ENCODE data around the gene CARD11.

CARD11 gene

DNA sequence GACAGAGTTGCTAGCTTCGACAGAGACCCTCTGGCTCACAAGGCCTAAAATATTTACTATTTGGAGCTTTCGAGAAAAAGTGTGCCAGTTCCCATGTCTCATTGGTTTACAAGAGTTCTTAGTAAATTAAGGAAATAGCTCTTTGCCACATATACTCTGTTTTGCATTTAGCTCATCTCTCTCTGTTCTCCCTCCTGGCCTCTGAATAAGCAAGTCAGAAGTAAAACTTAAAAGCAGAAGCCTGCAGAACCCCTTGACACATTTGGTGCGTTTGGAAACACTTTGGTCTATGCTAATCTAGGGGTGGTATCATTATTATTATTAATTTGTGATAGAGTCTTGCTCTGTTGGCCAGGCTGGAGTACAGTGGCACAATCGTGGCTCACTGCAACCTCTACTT, 6.4 kb downstream of the CARD11 start:
- POLR2A ChIA-PET: no interaction called here
- no peak overlapping the region for H3K27ac ChIP-seq (ENCODE audit: insufficient read depth in 1 of 2, low read depth in 1 of 2, low read length in 2 of 2, poor library complexity in 1 of 2, severe bottlenecking in 2 of 2)

DNA sequence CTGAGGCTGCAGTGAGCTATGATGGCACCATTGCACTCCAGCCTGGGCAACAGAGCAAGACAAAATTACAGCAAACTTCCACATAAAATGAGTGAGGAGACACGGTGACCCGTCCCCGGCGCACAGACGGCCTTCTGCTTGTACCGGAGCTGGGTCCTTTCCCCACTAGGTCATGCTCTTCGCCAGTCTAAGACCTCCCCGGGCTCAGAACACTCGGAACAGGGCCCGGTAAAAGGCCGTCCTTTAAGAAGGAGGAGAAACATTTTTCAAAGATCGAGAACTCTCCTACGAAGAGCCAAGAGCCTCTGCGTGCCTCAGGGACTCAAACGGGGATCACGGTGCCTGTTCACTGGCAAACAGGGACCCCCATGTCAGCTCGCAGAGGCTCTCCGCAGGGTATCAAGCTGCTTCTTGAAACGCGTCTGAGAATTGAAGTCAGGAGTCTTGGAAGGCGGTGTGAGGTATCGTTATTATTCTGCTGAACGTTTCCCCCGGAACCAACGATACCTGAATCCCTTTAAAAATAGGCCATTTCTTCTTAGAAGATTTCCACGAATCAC, 9.0 kb downstream of the CARD11 start:
- Histone ChIP-seq H3K9me3 (ENCODE audit: control extremely low read depth in 1 of 5, control insufficient read depth in 4 of 5, insufficient read depth in 2 of 5, low read depth in 1 of 5, low read length in 4 of 5) (no peaks in the 10 kb centered on the region), H3K27me3 (replicated peaks in 2 of 5; ENCODE audit: control insufficient read depth in 4 of 5, insufficient read depth in 5 of 5, low read length in 4 of 5) (no peaks in the 10 kb centered on the region), H3K27ac (ENCODE audit: insufficient read depth in 1 of 2, low read depth in 1 of 2, low read length in 2 of 2, poor library complexity in 1 of 2, severe bottlenecking in 2 of 2) (no peak overlapping the region), H3K36me3 (ENCODE audit: control insufficient read depth in 4 of 4, insufficient read depth in 4 of 4, low read length in 3 of 4) (no peaks in the 10 kb centered on the region), H3K4me3 (ENCODE audit: control insufficient read depth in 1 of 7, extremely low read depth in 1 of 7, insufficient read depth in 4 of 7, low read depth in 2 of 7, low read length in 6 of 7) (no peak overlapping the region), H3K4me1 (ENCODE audit: control extremely low read depth in 1 of 4, control insufficient read depth in 4 of 4, insufficient read depth in 4 of 4, low read length in 3 of 4) (peaks cover 0 to 16% (median 13%) of the 10 kb centered on the region in 4 experiments)
- CTCF ChIA-PET: interaction anchor here (0.7 kb wide), 1 partner anchor 55 kb away, joined by 3 read pairs; no protein-coding TSS in a partner anchor
- WGBS (ENCODE audit: insufficient coverage): 98% methylated on average over 26 of the region's 26 CpGs
- POLR2A ChIA-PET: no interaction called here
- DNase-seq: no peak

More for the DNA sequence above, 6.4 kb downstream of the CARD11 start:
- CTCF ChIA-PET: interaction anchor here (1.0 kb wide), 1 partner anchor 16 kb away, joined by 3 read pairs; no protein-coding TSS in a partner anchor
- H3K4me1 ChIP-seq (ENCODE audit: control extremely low read depth in 1 of 4, control insufficient read depth in 4 of 4, insufficient read depth in 4 of 4, low read length in 3 of 4): peaks cover 0 to 16% (median 13%) of the 10 kb centered on the region in 4 experiments
- WGBS (ENCODE audit: insufficient coverage): 90% methylated on average over 2 of the region's 4 CpGs
- no peak for DNase-seq
- H3K4me3 ChIP-seq (ENCODE audit: control insufficient read depth in 1 of 7, extremely low read depth in 1 of 7, insufficient read depth in 4 of 7, low read depth in 2 of 7, low read length in 6 of 7): no peak overlapping the region
- H3K27me3 ChIP-seq (replicated peaks in 2 of 5; ENCODE audit: control insufficient read depth in 4 of 5, insufficient read depth in 5 of 5, low read length in 4 of 5): no peaks in the 10 kb centered on the region
- no peaks in the 10 kb centered on the region for H3K36me3 ChIP-seq (ENCODE audit: control insufficient read depth in 4 of 4, insufficient read depth in 4 of 4, low read length in 3 of 4)
- no peaks in the 10 kb centered on the region for H3K9me3 ChIP-seq (ENCODE audit: control extremely low read depth in 1 of 5, control insufficient read depth in 4 of 5, insufficient read depth in 2 of 5, low read depth in 1 of 5, low read length in 4 of 5)

DNA sequence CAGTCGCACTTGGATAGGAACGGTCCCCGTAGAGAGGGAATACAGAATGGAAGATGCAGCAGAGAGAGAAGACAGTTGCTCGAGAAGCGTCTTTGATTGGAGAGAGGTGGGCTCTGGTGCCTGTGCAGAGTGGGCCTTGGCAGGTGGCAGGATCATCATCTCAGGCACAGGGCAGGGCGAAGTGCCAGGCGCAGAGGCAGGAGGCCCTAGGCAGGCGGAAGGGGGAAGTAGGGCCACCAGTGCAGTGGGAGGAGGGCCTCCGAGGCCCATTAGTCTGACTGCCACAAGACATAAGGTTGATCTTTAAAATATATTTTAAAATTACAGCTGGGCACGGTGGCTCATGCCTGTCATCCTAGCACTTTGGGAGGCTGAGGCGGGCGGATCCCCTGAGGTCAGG, 10.1 kb downstream of the CARD11 start:
- Histone ChIP-seq H3K4me3 (ENCODE audit: control insufficient read depth in 1 of 7, extremely low read depth in 1 of 7, insufficient read depth in 4 of 7, low read depth in 2 of 7, low read length in 6 of 7) (no peak overlapping the region), H3K4me1 (ENCODE audit: control extremely low read depth in 1 of 4, control insufficient read depth in 4 of 4, insufficient read depth in 4 of 4, low read length in 3 of 4) (peaks cover 0 to 14% (median 12%) of the 10 kb centered on the region in 4 experiments), H3K27ac (ENCODE audit: insufficient read depth in 1 of 2, low read depth in 1 of 2, low read length in 2 of 2, poor library complexity in 1 of 2, severe bottlenecking in 2 of 2) (no peak overlapping the region), H3K9me3 (ENCODE audit: control extremely low read depth in 1 of 5, control insufficient read depth in 4 of 5, insufficient read depth in 2 of 5, low read depth in 1 of 5, low read length in 4 of 5) (no peaks in the 10 kb centered on the region), H3K27me3 (replicated peaks in 2 of 5; ENCODE audit: control insufficient read depth in 4 of 5, insufficient read depth in 5 of 5, low read length in 4 of 5) (no peaks in the 10 kb centered on the region), H3K36me3 (ENCODE audit: control insufficient read depth in 4 of 4, insufficient read depth in 4 of 4, low read length in 3 of 4) (no peaks in the 10 kb centered on the region)
- DNase-seq: peak in 2 of 3 donors; percentile 34 to 44
- POLR2A ChIA-PET: no interaction called here
- WGBS (ENCODE audit: insufficient coverage): 70% methylated on average over 6 of the region's 12 CpGs
- CTCF ChIA-PET: no interaction called here

DNA sequence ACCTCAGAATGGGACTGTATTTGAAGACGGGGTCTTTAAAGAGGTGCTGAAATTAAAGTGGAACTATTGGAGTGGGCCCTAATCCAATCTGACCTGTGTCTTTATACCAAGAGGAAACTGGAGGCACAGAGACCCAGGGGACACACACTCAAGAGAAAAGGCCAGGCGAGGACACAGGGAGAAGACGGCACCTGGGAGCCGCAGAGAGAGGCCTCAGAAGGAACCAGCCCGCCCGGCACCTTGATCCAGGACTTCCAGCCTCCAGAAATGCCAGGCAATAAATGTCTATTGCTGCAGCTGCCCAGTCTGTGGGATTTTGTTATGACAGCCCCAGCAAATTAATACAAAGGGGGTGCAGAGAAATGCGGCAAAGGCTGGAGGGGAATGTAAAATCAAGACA, 10.5 kb downstream of the CARD11 start:
- WGBS (ENCODE audit: insufficient coverage): 64% methylated on average over 5 of the region's 7 CpGs
- DNase-seq: no peak
- Histone ChIP-seq H3K27me3 (replicated peaks in 2 of 5; ENCODE audit: control insufficient read depth in 4 of 5, insufficient read depth in 5 of 5, low read length in 4 of 5) (no peaks in the 10 kb centered on the region), H3K4me1 (ENCODE audit: control extremely low read depth in 1 of 4, control insufficient read depth in 4 of 4, insufficient read depth in 4 of 4, low read length in 3 of 4) (peaks cover 0 to 11% (median 8%) of the 10 kb centered on the region in 4 experiments), H3K9me3 (ENCODE audit: control extremely low read depth in 1 of 5, control insufficient read depth in 4 of 5, insufficient read depth in 2 of 5, low read depth in 1 of 5, low read length in 4 of 5) (no peaks in the 10 kb centered on the region), H3K27ac (ENCODE audit: insufficient read depth in 1 of 2, low read depth in 1 of 2, low read length in 2 of 2, poor library complexity in 1 of 2, severe bottlenecking in 2 of 2) (no peak overlapping the region), H3K4me3 (ENCODE audit: control insufficient read depth in 1 of 7, extremely low read depth in 1 of 7, insufficient read depth in 4 of 7, low read depth in 2 of 7, low read length in 6 of 7) (no peak overlapping the region), H3K36me3 (ENCODE audit: control insufficient read depth in 4 of 4, insufficient read depth in 4 of 4, low read length in 3 of 4) (no peaks in the 10 kb centered on the region)
- POLR2A ChIA-PET: no interaction called here
- CTCF ChIA-PET: no interaction called here

DNA sequence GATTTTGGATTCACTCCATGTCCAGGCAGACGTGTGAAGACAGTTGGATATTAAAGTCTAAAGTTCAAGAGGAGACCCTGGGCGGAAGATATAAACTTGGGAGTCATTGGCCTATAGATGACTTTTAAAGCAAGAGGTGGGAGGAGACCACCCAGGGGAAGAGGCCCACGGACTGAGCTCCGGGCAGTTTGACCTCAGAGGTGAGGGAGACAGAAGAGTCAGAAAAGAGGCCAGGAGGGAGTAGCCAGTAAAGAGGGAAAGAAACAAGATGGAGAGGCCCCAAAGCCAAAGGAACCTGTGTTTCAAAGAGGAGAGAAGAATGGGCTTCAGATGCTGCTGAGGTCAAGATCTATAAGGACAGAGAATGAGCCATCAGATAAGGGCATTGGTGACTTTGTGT, 11.4 kb downstream of the CARD11 start:
- H3K9me3 ChIP-seq (ENCODE audit: control extremely low read depth in 1 of 5, control insufficient read depth in 4 of 5, insufficient read depth in 2 of 5, low read depth in 1 of 5, low read length in 4 of 5): no peaks in the 10 kb centered on the region
- H3K36me3 ChIP-seq (ENCODE audit: control insufficient read depth in 4 of 4, insufficient read depth in 4 of 4, low read length in 3 of 4): no peaks in the 10 kb centered on the region
- no peak overlapping the region for H3K4me3 ChIP-seq (ENCODE audit: control insufficient read depth in 1 of 7, extremely low read depth in 1 of 7, insufficient read depth in 4 of 7, low read depth in 2 of 7, low read length in 6 of 7)
- DNase-seq: no peak
- no peak overlapping the region for H3K27ac ChIP-seq (ENCODE audit: insufficient read depth in 1 of 2, low read depth in 1 of 2, low read length in 2 of 2, poor library complexity in 1 of 2, severe bottlenecking in 2 of 2)
- no peaks in the 10 kb centered on the region for H3K27me3 ChIP-seq (replicated peaks in 2 of 5; ENCODE audit: control insufficient read depth in 4 of 5, insufficient read depth in 5 of 5, low read length in 4 of 5)
- peaks cover 0 to 14% (median 7%) of the 10 kb centered on the region in 4 experiments for H3K4me1 ChIP-seq (ENCODE audit: control extremely low read depth in 1 of 4, control insufficient read depth in 4 of 4, insufficient read depth in 4 of 4, low read length in 3 of 4)
- ChIA-PET CTCF (no interaction called here), POLR2A (no interaction called here)
- WGBS (ENCODE audit: insufficient coverage): 98% methylated on average over 4 of the region's 4 CpGs

DNA sequence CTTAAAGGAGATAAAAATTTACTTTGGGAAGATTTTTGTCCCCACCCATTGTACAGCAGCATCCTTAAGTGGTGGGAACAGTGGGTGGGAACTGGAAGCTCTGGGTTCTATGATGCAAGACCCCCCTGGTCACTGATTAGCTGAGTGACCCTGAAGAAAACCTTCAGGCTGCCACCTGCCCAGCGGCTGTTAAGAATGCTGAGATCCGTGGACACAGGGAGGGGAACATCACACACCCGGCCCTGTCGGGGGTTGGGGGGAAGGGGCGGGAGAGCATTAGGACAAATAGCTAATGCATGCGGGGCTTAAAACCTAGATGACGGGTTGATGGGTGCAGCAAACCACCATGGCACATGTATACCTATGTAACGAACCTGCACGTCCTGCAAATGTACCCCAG, 14.5 kb downstream of the CARD11 start:
- H3K4me3 ChIP-seq (ENCODE audit: control insufficient read depth in 1 of 7, extremely low read depth in 1 of 7, insufficient read depth in 4 of 7, low read depth in 2 of 7, low read length in 6 of 7): no peak overlapping the region
- no peak for DNase-seq
- peaks cover 0 to 14% (median 7%) of the 10 kb centered on the region in 4 experiments for H3K4me1 ChIP-seq (ENCODE audit: control extremely low read depth in 1 of 4, control insufficient read depth in 4 of 4, insufficient read depth in 4 of 4, low read length in 3 of 4)
- H3K27me3 ChIP-seq (replicated peaks in 2 of 5; ENCODE audit: control insufficient read depth in 4 of 5, insufficient read depth in 5 of 5, low read length in 4 of 5): no peaks in the 10 kb centered on the region
- POLR2A ChIA-PET: no interaction called here
- no peak overlapping the region for H3K27ac ChIP-seq (ENCODE audit: insufficient read depth in 1 of 2, low read depth in 1 of 2, low read length in 2 of 2, poor library complexity in 1 of 2, severe bottlenecking in 2 of 2)
- H3K9me3 ChIP-seq (ENCODE audit: control extremely low read depth in 1 of 5, control insufficient read depth in 4 of 5, insufficient read depth in 2 of 5, low read depth in 1 of 5, low read length in 4 of 5): peaks cover 0 to 2% (median 0%) of the 10 kb centered on the region in 5 experiments
- WGBS (ENCODE audit: insufficient coverage): 98% methylated on average over 9 of the region's 9 CpGs
- CTCF ChIA-PET: interaction anchor here (0.7 kb wide), 1 partner anchor 27 kb away, joined by 3 read pairs; no protein-coding TSS in a partner anchor
- H3K36me3 ChIP-seq (ENCODE audit: control insufficient read depth in 4 of 4, insufficient read depth in 4 of 4, low read length in 3 of 4): no peaks in the 10 kb centered on the region

DNA sequence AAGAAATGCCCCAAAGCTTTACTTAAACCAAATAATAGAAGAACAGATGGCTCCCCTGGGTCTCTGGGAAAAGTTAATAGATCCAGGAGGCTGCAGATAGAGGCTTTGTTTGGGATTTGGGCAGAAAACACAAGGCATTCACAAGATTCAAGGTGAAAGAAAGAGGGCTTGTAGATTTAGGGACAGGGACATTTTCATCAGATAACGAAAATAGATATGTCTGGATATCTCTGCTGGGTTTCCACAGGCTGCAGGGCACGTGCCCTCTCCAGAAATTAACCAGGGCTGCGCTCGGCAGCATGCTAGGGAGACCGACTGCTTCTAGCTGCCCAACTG, 14.9 kb downstream of the CARD11 start:
- no peak overlapping the region for H3K27ac ChIP-seq (ENCODE audit: insufficient read depth in 1 of 2, low read depth in 1 of 2, low read length in 2 of 2, poor library complexity in 1 of 2, severe bottlenecking in 2 of 2)
- H3K4me3 ChIP-seq (ENCODE audit: control insufficient read depth in 1 of 7, extremely low read depth in 1 of 7, insufficient read depth in 4 of 7, low read depth in 2 of 7, low read length in 6 of 7): no peak overlapping the region
- no peaks in the 10 kb centered on the region for H3K36me3 ChIP-seq (ENCODE audit: control insufficient read depth in 4 of 4, insufficient read depth in 4 of 4, low read length in 3 of 4)
- H3K9me3 ChIP-seq (ENCODE audit: control extremely low read depth in 1 of 5, control insufficient read depth in 4 of 5, insufficient read depth in 2 of 5, low read depth in 1 of 5, low read length in 4 of 5): peaks cover 0 to 2% (median 0%) of the 10 kb centered on the region in 5 experiments
- 92% methylated on average over 5 of the region's 5 CpGs for WGBS (ENCODE audit: insufficient coverage)
- POLR2A ChIA-PET: no interaction called here
- peaks cover 0 to 12% (median 6%) of the 10 kb centered on the region in 4 experiments for H3K4me1 ChIP-seq (ENCODE audit: control extremely low read depth in 1 of 4, control insufficient read depth in 4 of 4, insufficient read depth in 4 of 4, low read length in 3 of 4)
- H3K27me3 ChIP-seq (replicated peaks in 2 of 5; ENCODE audit: control insufficient read depth in 4 of 5, insufficient read depth in 5 of 5, low read length in 4 of 5): no peaks in the 10 kb centered on the region
- DNase-seq: no peak
- CTCF ChIA-PET: interaction anchor here (1.1 kb wide), 1 partner anchor 16 kb away, joined by 3 read pairs; no protein-coding TSS in a partner anchor

Data from common myeloid progenitor, CD34-positive (primary cell).